Stimulated activated CD4-positive, alpha-beta T cell treated with anti-CD3 and anti-CD28 coated beads, Interleukin-1b, Interleukin-23, amount 100 ng/mL, for 24 hours (primary cell): ENCODE measurements around the gene CCN2.

Source experiments
- DNase-seq, 4 experiments: peaks; one replicate each; pipeline ENCODE4 v3.0.0-alpha.2; 2020; ENCODE audit warnings: low read depth in 4 of 4, low spot score in 1 of 4

The CCN2 gene

GRCh38 chr6:131950767-131951575 is at the start of gene CCN2:
TSS of gene CCN2 (minus strand) at chr6:131951372. CDS start at chr6:131951172, 200 bp downstream.
- DNase-seq = no peak

GRCh38 chr6:132000296-132000695 is 49.1 kb upstream of the CCN2 start:
- no peak for DNase-seq

GRCh38 chr6:131999545-132000146 is 48.5 kb upstream of the CCN2 start:
- DNase-seq = no peak

- no peak for DNase-seq
Observed at GRCh38 chr6:131998255-131998982, 47.2 kb upstream of the CCN2 start.

- no peak for DNase-seq
Observed at GRCh38 chr6:131997429-131998153, 46.4 kb upstream of the CCN2 start.

- no peak for DNase-seq
Observed at GRCh38 chr6:131995917-131996316, 44.7 kb upstream of the CCN2 start.

- no peak for DNase-seq
Observed at GRCh38 chr6:131992557-131992956, 41.4 kb upstream of the CCN2 start.

GRCh38 chr6:131989036-131989435 is 37.9 kb upstream of the CCN2 start:
- DNase-seq = no peak

GRCh38 chr6:131982740-131983259 is 31.6 kb upstream of the CCN2 start:
- no peak for DNase-seq

- DNase-seq = no peak
Observed at GRCh38 chr6:131981624-131981978, 30.4 kb upstream of the CCN2 start.

GRCh38 chr6:131980791-131981623 is 29.8 kb upstream of the CCN2 start:
- no peak for DNase-seq

GRCh38 chr6:131980338-131980790 is 29.2 kb upstream of the CCN2 start:
- DNase-seq = no peak

- DNase-seq = no peak
Observed at GRCh38 chr6:131979515-131980337, 28.6 kb upstream of the CCN2 start.

GRCh38 chr6:131978522-131978921 is 27.4 kb upstream of the CCN2 start:
- no peak for DNase-seq

GRCh38 chr6:131976545-131977061 is 25.4 kb upstream of the CCN2 start:
- DNase-seq = no peak

- no peak for DNase-seq
Observed at GRCh38 chr6:131972741-131973140, 21.6 kb upstream of the CCN2 start.

- no peak for DNase-seq
Observed at GRCh38 chr6:131970076-131970859, 19.1 kb upstream of the CCN2 start.

- DNase-seq = no peak
Observed at GRCh38 chr6:131968656-131969055, 17.5 kb upstream of the CCN2 start.
